BJ (cell line): ENCODE data around the gene ACSF3. TPM values are rescaled to one million over a fixed set of nuclear protein-coding genes. Genes with fewer than 3 reads are reported as not detected.
A peak's percentile ranks its signal among the peaks of the same experiment; 100 is the strongest.

Experiments used
- CTCF ChIA-PET: fragments of 350-600 bp; formaldehyde crosslinking; extraction: SDS; loops from one replicate; lab custom pipeline; 2021; ENCODE audit warnings: antibody characterized with exemption, inconsistent platforms; lab: Yijun Ruan, JAX
- POLR2A ChIA-PET: fragments of 300-600 bp; sonication (Branson Sonifier 250); formaldehyde crosslinking; extraction: SDS; loops from one replicate; lab custom pipeline; 2021; ENCODE audit warnings: antibody characterized with exemption; lab: Charles Lee
- DNase-seq: peaks from one replicate; pipeline ENCODE4 v3.0.0-alpha.2; 2011; ENCODE audit warnings: low read depth
- H3K27me3 ChIP-seq: 2 replicates; pipeline ENCODE4 v1.6.0; 2011; ENCODE audit warnings: low read length; ENCODE audit not compliant: control insufficient read depth, insufficient read depth
- H3K36me3 ChIP-seq: 2 replicates; pipeline ENCODE4 v1.5.1; 2011; ENCODE audit warnings: low read length; ENCODE audit not compliant: control insufficient read depth, insufficient read depth
- H3K4me3 ChIP-seq: 2 replicates; pipeline ENCODE4 v1.5.1; 2011; ENCODE audit warnings: low read depth, mild to moderate bottlenecking, control low read depth, low read length
- polyA plus RNA-seq: library from polyadenylated mRNA; depleted of rRNA; stranded (reverse); fragments of >200 nt; gene quantifications from 2 replicates; pipeline ENCODE4 v1.2.3, GENCODE V29; 2011; rRNA removed
- TF ChIP-seq, protein P1 (sequence below): IDR thresholded peaks from 2 replicates; pipeline ENCODE4 v1.5.1; 2011; ENCODE audit warnings: low read depth, mild to moderate bottlenecking, control low read depth, inconsistent platforms, low read length, moderate library complexity; ENCODE audit not compliant: insufficient read depth

Gene ACSF3
- polyA plus RNA-seq, 1 experiment: 12.5 TPM

DNA sequence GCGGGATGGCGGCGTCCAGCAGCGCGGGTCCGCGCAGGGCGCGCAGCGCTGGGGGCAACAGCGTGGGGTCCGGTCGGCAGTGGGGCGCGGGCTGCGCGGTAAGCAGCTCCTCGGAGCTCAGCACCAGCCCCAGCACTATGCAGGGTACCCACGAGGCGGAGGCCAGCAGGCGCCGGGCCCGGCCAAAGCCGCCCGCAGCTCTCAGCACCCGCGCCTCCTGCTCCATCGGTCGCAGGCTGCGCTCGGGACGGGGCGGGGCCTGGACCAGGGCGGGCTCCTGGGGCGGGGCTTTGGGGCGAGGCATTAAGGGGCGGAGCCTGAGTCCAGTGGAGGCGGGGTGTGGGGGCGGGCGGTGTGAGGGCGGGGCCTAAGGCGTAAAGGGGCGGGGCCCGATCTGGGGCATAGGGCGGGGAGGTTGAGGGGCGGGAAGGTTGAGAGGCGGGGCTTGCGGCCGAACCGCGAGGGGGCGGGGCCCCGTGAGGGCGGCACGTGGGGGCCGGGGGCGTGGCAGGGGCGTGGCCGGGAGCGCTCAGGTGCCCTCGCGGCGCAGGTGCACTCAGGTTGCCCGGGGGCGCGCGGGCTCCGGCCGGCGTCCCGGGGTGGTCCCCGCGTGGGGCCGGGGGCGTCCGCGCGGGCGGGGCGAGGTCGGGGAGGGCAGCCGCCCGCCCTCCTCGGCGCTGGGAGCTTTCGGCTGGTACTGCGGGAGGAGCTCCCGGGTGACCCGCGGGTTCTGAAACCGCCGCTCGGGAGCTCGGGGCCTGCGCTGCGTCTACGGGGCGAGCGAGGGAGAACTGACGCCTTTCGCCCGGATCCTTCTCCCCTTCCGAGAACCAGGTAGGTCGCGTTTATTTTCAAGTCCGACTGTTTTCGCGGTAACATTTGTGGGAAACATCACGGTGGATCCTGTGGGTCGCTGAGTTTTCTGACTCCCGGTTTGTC lies 108.1 kb downstream of the ACSF3 start:
- Histone ChIP-seq H3K36me3 (no peaks in the 10 kb centered on the region; the same call in 1 of the 2 replicates), H3K4me3 (peak overlapping the region; percentile 9), H3K27me3 (peaks cover 22% of the 10 kb centered on the region)
- TF ChIP-seq, protein P1, sequence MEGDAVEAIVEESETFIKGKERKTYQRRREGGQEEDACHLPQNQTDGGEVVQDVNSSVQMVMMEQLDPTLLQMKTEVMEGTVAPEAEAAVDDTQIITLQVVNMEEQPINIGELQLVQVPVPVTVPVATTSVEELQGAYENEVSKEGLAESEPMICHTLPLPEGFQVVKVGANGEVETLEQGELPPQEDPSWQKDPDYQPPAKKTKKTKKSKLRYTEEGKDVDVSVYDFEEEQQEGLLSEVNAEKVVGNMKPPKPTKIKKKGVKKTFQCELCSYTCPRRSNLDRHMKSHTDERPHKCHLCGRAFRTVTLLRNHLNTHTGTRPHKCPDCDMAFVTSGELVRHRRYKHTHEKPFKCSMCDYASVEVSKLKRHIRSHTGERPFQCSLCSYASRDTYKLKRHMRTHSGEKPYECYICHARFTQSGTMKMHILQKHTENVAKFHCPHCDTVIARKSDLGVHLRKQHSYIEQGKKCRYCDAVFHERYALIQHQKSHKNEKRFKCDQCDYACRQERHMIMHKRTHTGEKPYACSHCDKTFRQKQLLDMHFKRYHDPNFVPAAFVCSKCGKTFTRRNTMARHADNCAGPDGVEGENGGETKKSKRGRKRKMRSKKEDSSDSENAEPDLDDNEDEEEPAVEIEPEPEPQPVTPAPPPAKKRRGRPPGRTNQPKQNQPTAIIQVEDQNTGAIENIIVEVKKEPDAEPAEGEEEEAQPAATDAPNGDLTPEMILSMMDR: no peak
- no peak for DNase-seq
- ChIA-PET CTCF (no interaction called here), POLR2A (no interaction called here)

DNA sequence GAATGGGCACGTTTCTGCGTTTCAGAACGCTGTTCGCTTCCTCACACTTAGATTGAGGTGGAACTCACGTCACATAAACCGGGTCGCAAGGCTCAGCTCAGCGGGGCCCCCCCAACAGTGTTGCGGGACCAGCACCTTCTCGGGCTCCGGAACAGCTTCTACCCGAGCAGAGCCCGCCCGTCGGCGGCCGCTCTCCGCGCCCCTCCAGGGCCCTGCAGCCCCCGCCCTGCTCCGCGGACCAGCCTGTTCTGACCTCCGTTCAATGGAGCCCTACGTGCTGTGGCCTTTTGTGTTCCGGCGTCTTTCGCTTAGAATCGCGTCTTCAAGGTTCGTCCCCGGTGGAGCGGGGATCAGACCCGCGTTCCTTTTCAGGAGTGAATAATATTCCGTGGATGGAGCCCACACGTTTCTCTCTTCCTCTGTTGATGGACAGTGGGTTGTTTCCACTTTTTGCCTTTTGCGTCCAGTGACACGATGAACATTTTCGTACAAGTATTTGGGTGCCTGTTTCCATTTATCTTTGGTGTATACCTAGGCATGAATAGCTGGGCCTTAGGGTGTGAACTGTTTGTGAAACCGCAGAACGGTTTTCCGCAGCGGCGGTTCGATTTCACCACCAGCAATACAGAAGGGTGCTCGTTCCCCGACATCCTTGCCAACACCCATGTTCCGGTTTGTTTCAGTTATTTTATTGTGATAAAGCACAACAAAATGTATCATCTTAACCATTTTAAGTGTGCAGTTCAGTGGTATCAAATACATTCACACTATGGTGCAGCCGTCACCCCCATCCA lies 109.0 kb downstream of the ACSF3 start:
- ChIA-PET POLR2A (no interaction called here), CTCF (no interaction called here)
- Histone ChIP-seq H3K27me3 (peaks cover 22% of the 10 kb centered on the region), H3K4me3 (no peak overlapping the region), H3K36me3 (no peaks in the 10 kb centered on the region; the same call in 1 of the 2 replicates)
- TF ChIP-seq, protein P1: no peak
- DNase-seq: no peak

Other genes with a start within 250 kb of the ACSF3 start
- gene GALNS, start 236.9 kb upstream of the ACSF3 start, polyA plus RNA-seq: 6.3 and 9.7 TPM in 2 replicates
- 84.8 and 116 TPM in 2 replicates for gene TRAPPC2L, start 236.7 kb upstream of the ACSF3 start, polyA plus RNA-seq
- not detected in 2 replicates for gene PABPN1L, start 227.2 kb upstream of the ACSF3 start, polyA plus RNA-seq
- gene CBFA2T3, start 116.6 kb upstream of the ACSF3 start, polyA plus RNA-seq: not detected in 2 replicates
- gene CDH15, start 77.9 kb downstream of the ACSF3 start, polyA plus RNA-seq: 0.04 and 0.07 TPM in 2 replicates
- gene SLC22A31, start 106.7 kb downstream of the ACSF3 start, polyA plus RNA-seq: 0.11 and 0.12 TPM in 2 replicates
- 5.5 and 5.9 TPM in 2 replicates for gene ZNF778, start 123.9 kb downstream of the ACSF3 start, polyA plus RNA-seq